HG03108 (cell line): Measurements from ENCODE around the gene BAIAP2L1.

ENCODE experiments used
- ATAC-seq: cut with Tn5 transposase; IDR thresholded peaks from one replicate; pipeline ENCODE4 v1.9.1; 2021; ENCODE audit warnings: moderate library complexity; ENCODE audit not compliant: unreplicated experiment

The BAIAP2L1 gene

GRCh38 chr7:98296833-98297232 is 104.1 kb downstream of the BAIAP2L1 start:
- ATAC-seq: no peak

GRCh38 chr7:98295467-98296192 is 105.3 kb downstream of the BAIAP2L1 start:
- ATAC-seq: no peak

- peak; percentile 59 for ATAC-seq
These were observed 106.0 kb downstream of the BAIAP2L1 start for GRCh38 chr7:98294798-98295382.

GRCh38 chr7:98294326-98294725 is 106.6 kb downstream of the BAIAP2L1 start:
- ATAC-seq: no peak

GRCh38 chr7:98293746-98294145 is 107.1 kb downstream of the BAIAP2L1 start:
- no peak for ATAC-seq

- ATAC-seq: no peak
These were observed 107.6 kb downstream of the BAIAP2L1 start for GRCh38 chr7:98293265-98293664.

GRCh38 chr7:98291717-98292116 is 109.2 kb downstream of the BAIAP2L1 start:
- no peak for ATAC-seq

- ATAC-seq: no peak
These were observed 111.5 kb downstream of the BAIAP2L1 start for GRCh38 chr7:98289333-98289875.

GRCh38 chr7:98288064-98288823 is 112.6 kb downstream of the BAIAP2L1 start:
- ATAC-seq: no peak

GRCh38 chr7:98287486-98287959 is 113.4 kb downstream of the BAIAP2L1 start:
- no peak for ATAC-seq

GRCh38 chr7:98286701-98287485 is 114.0 kb downstream of the BAIAP2L1 start:
- ATAC-seq: no peak

- ATAC-seq: no peak
These were observed 114.8 kb downstream of the BAIAP2L1 start for GRCh38 chr7:98286093-98286539.

GRCh38 chr7:98285157-98286092 is 115.5 kb downstream of the BAIAP2L1 start:
- no peak for ATAC-seq

- no peak for ATAC-seq
These were observed 116.4 kb downstream of the BAIAP2L1 start for GRCh38 chr7:98284335-98285036.

- ATAC-seq: no peak
These were observed 117.0 kb downstream of the BAIAP2L1 start for GRCh38 chr7:98283887-98284222.

GRCh38 chr7:98283127-98283886 is 117.6 kb downstream of the BAIAP2L1 start:
- ATAC-seq: no peak

- no peak for ATAC-seq
These were observed 118.2 kb downstream of the BAIAP2L1 start for GRCh38 chr7:98282703-98283102.
